Skeletal muscle tissue (tissue), 4 donors: ENCODE results near the gene PPFIA1. TPM values are rescaled to one million over a fixed set of nuclear protein-coding genes. Genes with fewer than 3 reads are reported as not detected.
"Not testable (repeated sequence)": the region's sequence is repeated elsewhere in the genome, so short reads cannot be mapped to it uniquely, and the experiment has no call there.

Experiments
- H3K27ac ChIP-seq: one replicate; pipeline ENCODE4 v1.7.0; 2013; ENCODE audit warnings: mild to moderate bottlenecking, low read depth, low read length, inconsistent platforms
- H3K27me3 ChIP-seq, 3 donors: one replicate each; pipeline ENCODE4 v1.7.0; 2013; ENCODE audit warnings: low read length in 3 of 3; ENCODE audit not compliant: control insufficient read depth in 3 of 3, insufficient read depth in 3 of 3
- H3K36me3 ChIP-seq, 3 donors: one replicate each; pipeline ENCODE4 v1.7.0; 2013; ENCODE audit warnings: low read length in 3 of 3; ENCODE audit not compliant: control insufficient read depth in 3 of 3, insufficient read depth in 3 of 3
- H3K4me1 ChIP-seq, 3 donors: one replicate each; pipeline ENCODE4 v1.7.0; 2013; ENCODE audit warnings: low read length in 3 of 3, mild to moderate bottlenecking in 3 of 3; ENCODE audit not compliant: control insufficient read depth in 3 of 3, insufficient read depth in 3 of 3
- H3K4me3 ChIP-seq, 3 donors: one replicate each; pipeline ENCODE4 v1.7.0; 2013; ENCODE audit warnings: low read length in 3 of 3
- H3K9ac ChIP-seq, 3 donors: one replicate each; pipeline ENCODE4 v1.7.0; 2013; ENCODE audit warnings: low read length in 3 of 3, mild to moderate bottlenecking in 3 of 3, moderate library complexity in 2 of 3, low read depth in 1 of 3
- H3K9me3 ChIP-seq, 3 donors: one replicate each; pipeline ENCODE4 v1.7.0; 2013; ENCODE audit warnings: low read length in 3 of 3; ENCODE audit not compliant: control insufficient read depth in 3 of 3
- total RNA-seq: library from RNA; depleted of rRNA; stranded (reverse); fragments of >200 nt; gene quantifications from one replicate; pipeline ENCODE4 v1.2.3, GENCODE V29; 2014
- donor health status: Osteomylitis.

PPFIA1 gene
- total RNA-seq, 1 donor from 2014 or later: 25.6 TPM

DNA sequence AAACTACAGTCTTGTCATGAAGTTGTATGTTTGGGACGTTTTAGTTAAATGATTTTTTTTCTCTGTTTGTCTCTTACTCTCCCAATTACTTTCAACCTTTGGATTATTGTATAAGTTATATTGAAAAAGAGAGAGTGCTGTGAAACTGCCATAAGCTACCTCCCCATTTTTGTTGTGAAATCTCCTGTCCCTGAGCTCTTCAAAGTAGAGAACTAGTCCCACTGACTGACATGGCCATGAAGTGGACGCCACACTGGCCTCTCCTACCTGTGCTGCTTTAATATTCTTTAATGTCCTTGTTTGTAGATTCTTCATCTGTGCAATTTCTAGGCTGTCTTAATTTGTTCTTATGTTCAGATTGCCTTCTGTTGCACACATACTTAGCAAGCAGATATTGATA, 56.3 kb downstream of the PPFIA1 start:
- Histone ChIP-seq H3K27me3 (no peaks in the 10 kb centered on the region), H3K4me1 (peaks cover 0 to 5% (median 3%) of the 10 kb centered on the region in 3 donors), H3K9me3 (no peaks in the 10 kb centered on the region), H3K36me3 (peaks cover 15 to 37% (median 26%) of the 10 kb centered on the region in 3 donors), H3K9ac (no peak overlapping the region), H3K4me3 (no peak overlapping the region), H3K27ac (peak overlapping the region; percentile 20)

DNA sequence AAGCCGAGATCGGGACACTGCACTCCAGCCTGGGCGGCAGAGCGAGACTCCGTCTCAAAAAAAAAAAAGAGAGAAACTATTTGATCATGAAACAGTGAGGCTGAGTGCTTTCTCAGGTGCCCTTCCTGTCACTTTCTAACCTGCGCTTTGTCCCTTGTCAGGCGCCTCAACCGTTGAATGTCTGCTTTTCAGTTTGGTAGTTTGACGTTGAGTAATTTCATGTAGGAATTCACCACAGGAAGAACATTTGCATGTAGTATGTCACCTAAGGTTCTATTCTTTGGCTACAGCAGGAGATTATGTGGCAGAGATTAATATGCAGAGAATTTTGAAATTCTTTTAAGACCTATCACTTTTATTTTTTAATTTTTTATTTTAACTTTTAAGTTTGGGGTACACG, 57.2 kb downstream of the PPFIA1 start:
- H3K27ac ChIP-seq: no peak overlapping the region
- H3K9ac ChIP-seq: no peak overlapping the region
- no peaks in the 10 kb centered on the region for H3K9me3 ChIP-seq
- H3K36me3 ChIP-seq: peaks cover 20 to 44% (median 33%) of the 10 kb centered on the region in 3 donors
- H3K4me1 ChIP-seq: peaks cover 0 to 5% (median 3%) of the 10 kb centered on the region in 3 donors
- no peak overlapping the region for H3K4me3 ChIP-seq
- no peaks in the 10 kb centered on the region for H3K27me3 ChIP-seq

DNA sequence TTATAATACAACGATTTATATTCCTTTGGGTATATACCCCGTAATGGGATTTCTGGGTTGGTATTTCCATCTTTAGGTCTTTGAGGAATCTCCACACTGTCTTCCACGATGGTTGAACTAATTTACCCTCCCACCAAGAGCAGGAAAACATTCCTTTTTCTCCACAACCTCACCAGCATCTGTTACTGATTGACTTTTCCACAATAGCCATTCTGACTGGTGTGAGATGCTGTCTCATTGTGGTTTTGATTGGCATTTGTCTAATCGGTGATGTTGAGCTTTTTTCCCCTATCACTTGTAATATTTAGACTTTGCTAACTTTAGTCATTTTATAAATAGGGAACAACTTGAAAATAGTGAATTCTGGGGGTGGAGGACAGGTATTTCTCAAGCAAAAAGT, 58.1 kb downstream of the PPFIA1 start:
- Histone ChIP-seq H3K36me3 (peaks cover 25 to 49% (median 41%) of the 10 kb centered on the region in 3 donors), H3K9me3 (no peaks in the 10 kb centered on the region), H3K27me3 (no peaks in the 10 kb centered on the region), H3K9ac (no peak overlapping the region), H3K4me1 (peaks cover 0 to 5% (median 0%) of the 10 kb centered on the region in 3 donors), H3K4me3 (no peak overlapping the region), H3K27ac (no peak overlapping the region)

DNA sequence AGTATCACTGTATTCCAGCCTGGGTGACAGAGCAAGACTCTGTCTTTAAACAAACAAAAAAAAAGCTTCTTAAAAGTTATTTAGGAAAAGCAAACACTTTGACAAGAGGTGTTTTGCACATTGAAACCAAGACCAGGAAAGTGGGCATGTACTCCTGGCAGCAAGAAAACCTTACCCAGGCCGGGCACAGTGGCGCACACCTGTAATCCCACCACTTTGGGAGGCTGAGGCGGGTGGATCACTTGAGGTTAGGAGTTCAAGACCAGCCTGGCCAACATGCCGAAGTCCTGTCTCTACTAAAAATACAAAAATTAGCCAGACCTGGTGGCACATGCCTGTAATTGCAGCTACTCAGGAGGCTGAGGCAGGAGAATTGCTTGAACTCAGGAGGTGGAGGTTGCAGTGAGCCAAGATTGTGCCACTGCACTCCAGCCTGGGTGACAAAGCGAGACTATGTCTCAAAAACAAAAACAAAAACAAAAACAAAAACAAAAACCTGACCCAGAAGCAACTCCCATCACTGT, 60.9 kb downstream of the PPFIA1 start:
- peaks cover 43 to 61% (median 59%) of the 10 kb centered on the region in 3 donors for H3K36me3 ChIP-seq
- H3K4me1 ChIP-seq, H3K9me3 ChIP-seq, H3K9ac ChIP-seq, H3K27ac ChIP-seq, H3K4me3 ChIP-seq, H3K27me3 ChIP-seq: not testable (repeated sequence)

DNA sequence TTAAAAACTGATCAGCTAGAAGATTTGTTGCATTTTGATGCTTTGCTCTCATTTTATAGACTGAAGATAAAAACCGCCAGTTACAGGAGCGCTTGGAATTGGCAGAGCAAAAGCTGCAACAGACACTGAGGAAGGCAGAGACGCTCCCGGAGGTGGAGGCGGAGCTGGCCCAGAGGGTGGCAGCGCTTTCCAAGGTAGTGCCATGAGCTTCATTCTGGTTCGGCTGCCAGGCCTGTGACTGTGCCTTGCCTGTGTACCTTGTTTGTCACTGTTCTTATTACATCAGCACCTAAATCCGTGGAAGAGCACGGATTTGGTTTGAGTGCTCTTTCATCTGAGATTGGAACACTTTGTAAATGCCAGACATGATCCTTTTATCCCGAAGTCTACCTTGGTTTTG, 61.4 kb downstream of the PPFIA1 start:
- no peaks in the 10 kb centered on the region for H3K4me1 ChIP-seq
- no peak overlapping the region for H3K27ac ChIP-seq
- H3K9ac ChIP-seq: no peak overlapping the region
- H3K9me3 ChIP-seq: no peaks in the 10 kb centered on the region
- no peak overlapping the region for H3K4me3 ChIP-seq
- peaks cover 46 to 65% (median 64%) of the 10 kb centered on the region in 3 donors for H3K36me3 ChIP-seq
- no peaks in the 10 kb centered on the region for H3K27me3 ChIP-seq

DNA sequence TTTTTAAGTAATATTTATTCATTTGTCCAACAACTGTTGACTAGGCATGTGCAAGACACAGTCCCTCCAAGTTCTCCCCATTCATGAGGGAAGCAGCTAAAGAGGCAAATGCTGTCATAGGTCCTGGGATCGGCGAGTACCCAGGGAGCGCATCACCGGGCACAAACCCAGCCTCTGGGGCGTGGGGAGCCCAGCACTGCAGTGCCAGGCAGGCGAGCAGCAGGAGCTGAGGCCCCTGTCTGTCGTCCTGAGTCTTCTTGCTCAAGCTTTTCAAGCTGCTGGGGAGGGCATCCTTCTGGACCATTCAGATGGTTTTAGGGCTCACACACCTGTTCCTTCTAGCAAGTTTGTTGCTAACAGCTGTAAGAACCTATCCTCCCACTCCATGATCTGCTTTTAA, 62.1 kb downstream of the PPFIA1 start:
- no peak overlapping the region for H3K9ac ChIP-seq
- H3K9me3 ChIP-seq: no peaks in the 10 kb centered on the region
- H3K36me3 ChIP-seq: peaks cover 50 to 70% (median 66%) of the 10 kb centered on the region in 3 donors
- no peaks in the 10 kb centered on the region for H3K27me3 ChIP-seq
- no peaks in the 10 kb centered on the region for H3K4me1 ChIP-seq
- H3K27ac ChIP-seq: no peak overlapping the region
- H3K4me3 ChIP-seq: no peak overlapping the region

DNA sequence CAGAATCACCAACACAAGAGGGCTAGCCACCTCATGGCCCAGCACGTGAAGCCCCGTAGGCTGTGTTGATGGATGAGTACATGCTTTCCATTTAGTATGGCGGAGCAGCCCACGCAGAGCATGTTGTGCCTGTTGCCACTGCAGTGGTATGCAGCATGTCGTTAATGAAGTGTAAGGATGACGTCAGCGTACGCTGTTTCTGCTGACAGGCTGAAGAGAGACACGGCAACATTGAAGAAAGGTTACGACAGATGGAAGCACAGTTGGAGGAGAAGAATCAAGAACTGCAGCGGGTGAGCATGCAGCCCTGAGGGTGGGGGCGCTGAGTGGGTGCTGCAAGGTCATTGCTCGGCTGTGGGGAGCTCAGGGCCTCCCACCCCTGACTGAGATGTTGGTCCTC, 62.8 kb downstream of the PPFIA1 start:
- Histone ChIP-seq H3K36me3 (peaks cover 57 to 74% (median 72%) of the 10 kb centered on the region in 3 donors), H3K27ac (no peak overlapping the region)

DNA sequence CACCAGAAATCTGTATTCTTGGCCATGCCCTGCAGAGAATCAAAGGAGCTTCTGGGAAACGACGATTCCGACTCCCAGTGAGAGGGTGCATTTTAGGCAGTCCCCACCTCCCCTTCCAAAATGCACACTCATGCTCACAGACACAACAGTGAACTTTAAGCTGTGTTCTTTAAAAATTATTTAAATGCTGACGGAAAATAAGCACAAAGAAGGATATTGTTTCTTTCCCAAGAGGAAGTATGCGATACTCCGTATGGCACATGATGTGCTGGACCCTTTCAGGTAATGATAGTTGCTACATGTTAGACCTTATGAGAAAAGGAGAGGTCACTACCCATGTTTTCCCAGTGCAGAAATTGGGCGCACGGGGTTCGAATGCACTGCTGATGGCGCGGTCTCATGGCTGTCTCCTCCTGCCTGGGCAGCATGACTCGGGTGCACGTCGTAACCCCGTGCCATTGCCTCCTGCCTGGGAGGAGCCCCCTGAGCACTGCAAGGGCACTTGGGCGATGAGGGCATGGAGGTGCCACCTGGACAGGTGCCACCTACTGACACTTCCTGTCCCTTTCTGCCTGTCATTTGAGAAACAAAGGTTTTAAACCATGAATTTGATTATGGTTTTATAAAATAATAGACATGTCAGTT, 64.0 kb downstream of the PPFIA1 start:
- Histone ChIP-seq H3K9ac (no peak overlapping the region), H3K4me1 (no peaks in the 10 kb centered on the region), H3K27me3 (no peaks in the 10 kb centered on the region), H3K27ac (no peak overlapping the region), H3K36me3 (peaks cover 66 to 77% (median 76%) of the 10 kb centered on the region in 3 donors), H3K4me3 (no peak overlapping the region), H3K9me3 (no peaks in the 10 kb centered on the region)

More for the DNA sequence above, 62.8 kb downstream of the PPFIA1 start:
- Histone ChIP-seq H3K4me1 (no peaks in the 10 kb centered on the region), H3K9ac (no peak overlapping the region), H3K9me3 (no peaks in the 10 kb centered on the region), H3K27me3 (no peaks in the 10 kb centered on the region), H3K4me3 (no peak overlapping the region)

DNA sequence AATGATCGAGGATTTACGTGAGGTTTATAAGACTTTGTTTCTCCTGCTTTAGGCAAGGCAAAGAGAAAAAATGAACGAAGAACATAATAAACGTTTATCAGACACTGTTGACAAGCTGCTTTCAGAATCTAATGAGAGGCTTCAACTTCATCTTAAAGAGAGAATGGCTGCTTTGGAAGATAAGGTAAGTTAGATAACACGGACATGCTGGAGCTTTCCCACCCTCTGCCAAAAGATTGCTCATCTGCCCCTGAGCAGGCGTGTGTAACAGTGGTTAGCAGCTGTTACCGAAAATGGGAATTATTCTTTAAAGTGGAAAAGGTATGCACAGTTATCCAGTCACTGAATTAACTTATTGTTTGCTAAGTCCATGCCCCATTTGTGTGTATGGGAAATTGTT, 65.0 kb downstream of the PPFIA1 start:
- no peaks in the 10 kb centered on the region for H3K27me3 ChIP-seq
- peaks cover 66 to 81% (median 77%) of the 10 kb centered on the region in 3 donors for H3K36me3 ChIP-seq
- no peaks in the 10 kb centered on the region for H3K4me1 ChIP-seq
- no peak overlapping the region for H3K4me3 ChIP-seq
- no peak overlapping the region for H3K9ac ChIP-seq
- H3K9me3 ChIP-seq: no peaks in the 10 kb centered on the region
- no peak overlapping the region for H3K27ac ChIP-seq

DNA sequence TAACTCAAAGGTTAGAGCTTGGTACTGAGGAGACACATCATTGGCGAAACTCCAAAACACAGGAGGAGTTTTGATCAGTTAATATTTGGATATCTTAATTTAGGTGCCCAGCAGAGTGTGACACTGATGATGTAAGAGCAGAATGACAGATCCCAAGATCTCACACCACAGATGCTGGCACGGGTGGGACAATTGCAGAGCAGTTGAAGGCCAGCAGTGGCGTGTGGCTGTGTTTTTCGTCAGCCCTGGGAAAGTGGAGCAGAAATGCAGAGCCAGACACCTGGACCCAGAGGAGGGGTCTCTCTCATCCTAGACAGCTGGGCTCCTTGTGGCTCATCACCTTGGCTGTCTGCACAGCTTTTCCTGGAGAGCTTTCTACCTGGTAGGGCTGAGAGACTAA, 68.1 kb downstream of the PPFIA1 start:
- Histone ChIP-seq H3K9me3 (no peaks in the 10 kb centered on the region), H3K4me1 (no peaks in the 10 kb centered on the region), H3K36me3 (peaks cover 72 to 75% (median 72%) of the 10 kb centered on the region in 3 donors), H3K4me3 (no peak overlapping the region), H3K9ac (no peak overlapping the region), H3K27ac (no peak overlapping the region), H3K27me3 (no peaks in the 10 kb centered on the region)
